Liver (tissue), 9 donors: ENCODE measurements around the gene EEFSEC. TPM values are rescaled to one million over a fixed set of nuclear protein-coding genes. Genes with fewer than 3 reads are reported as not detected.

ENCODE experiments used
- DNase-seq: peaks from one replicate; pipeline ENCODE4 v3.0.0-alpha.2; 2017; ENCODE audit warnings: low spot score
- H3K27ac ChIP-seq, 2 donors: one replicate each; pipeline ENCODE4 v1.7.0; 2013; ENCODE audit warnings: inconsistent platforms in 2 of 2, low read length in 2 of 2, control low read depth in 1 of 2, low read depth in 1 of 2, mild to moderate bottlenecking in 1 of 2
- H3K27me3 ChIP-seq, 4 donors: one replicate each; pipeline versions ENCODE4 v1.6.1 to v1.7.0; 2013; ENCODE audit warnings: low read length in 3 of 4, inconsistent platforms in 1 of 4, mild to moderate bottlenecking in 1 of 4, moderate library complexity in 1 of 4; ENCODE audit not compliant: control insufficient read depth in 4 of 4, insufficient read depth in 4 of 4
- H3K36me3 ChIP-seq, 4 donors: one replicate each; pipeline versions ENCODE4 v1.6.1 to v1.7.0; 2013; ENCODE audit warnings: low read length in 3 of 4, mild to moderate bottlenecking in 3 of 4, low read depth in 1 of 4, moderate library complexity in 1 of 4; ENCODE audit not compliant: control insufficient read depth in 4 of 4, insufficient read depth in 3 of 4
- H3K4me1 ChIP-seq, 4 donors: one replicate each; pipeline versions ENCODE4 v1.6.1 to v1.7.0; 2013; ENCODE audit warnings: low read length in 3 of 4, mild to moderate bottlenecking in 3 of 4, moderate library complexity in 1 of 4; ENCODE audit not compliant: control insufficient read depth in 4 of 4, insufficient read depth in 4 of 4
- H3K4me3 ChIP-seq, 3 donors: one replicate each; pipeline versions ENCODE4 v1.6.1 to v1.7.0; 2013; ENCODE audit warnings: low read length in 3 of 3, control low read depth in 1 of 3, low read depth in 1 of 3, mild to moderate bottlenecking in 1 of 3
- H3K9ac ChIP-seq, 2 donors: one replicate each; pipeline ENCODE4 v1.7.0; 2013; ENCODE audit warnings: low read length in 2 of 2, mild to moderate bottlenecking in 2 of 2, moderate library complexity in 2 of 2, control low read depth in 1 of 2, low read depth in 1 of 2
- H3K9me3 ChIP-seq, 4 donors: one replicate each; pipeline versions ENCODE4 v1.6.1 to v1.7.0; 2013; ENCODE audit warnings: low read length in 3 of 4; ENCODE audit not compliant: control insufficient read depth in 4 of 4
- ATF3 ChIP-seq: IDR thresholded peaks from 2 replicates; pipeline ENCODE4 v1.6.1; 2016; ENCODE audit warnings: antibody characterized with exemption
- EGR1 ChIP-seq, 2 donors: IDR thresholded peaks; 2 replicates each; pipeline ENCODE4 v1.6.1; 2016 to 2018; ENCODE audit warnings: antibody characterized with exemption in 2 of 2, low read depth in 2 of 2
- FOXA1 ChIP-seq: IDR thresholded peaks from 2 replicates; pipeline ENCODE4 v1.6.1; 2016; ENCODE audit warnings: antibody characterized with exemption
- FOXA2 ChIP-seq: IDR thresholded peaks from 2 replicates; pipeline ENCODE4 v1.6.1; 2016; ENCODE audit warnings: antibody characterized with exemption
- GABPA ChIP-seq, 2 donors: IDR thresholded peaks in 1 of 2; conservative IDR thresholded peaks in 1 of 2; 2 replicates each; pipeline ENCODE4 v1.6.1; 2016; ENCODE audit warnings: antibody characterized with exemption in 2 of 2, mild to moderate bottlenecking in 1 of 2, moderate library complexity in 1 of 2
- HNF4A ChIP-seq, 2 donors: conservative IDR thresholded peaks; 2 replicates each; pipeline ENCODE4 v1.6.1; 2016; ENCODE audit warnings: antibody characterized with exemption in 2 of 2, mild to moderate bottlenecking in 2 of 2
- HNF4G ChIP-seq: IDR thresholded peaks from 2 replicates; pipeline ENCODE4 v1.6.1; 2016; ENCODE audit warnings: antibody characterized with exemption
- JUND ChIP-seq, 2 donors: IDR thresholded peaks; 2 replicates each; pipeline ENCODE4 v1.6.1; 2016; ENCODE audit warnings: antibody characterized with exemption in 2 of 2
- NR2F2 ChIP-seq: IDR thresholded peaks from 2 replicates; pipeline ENCODE4 v1.6.1; 2016; ENCODE audit warnings: antibody characterized with exemption
- RAD21 ChIP-seq, 2 donors: IDR thresholded peaks; 2 replicates each; pipeline ENCODE4 v1.6.1; 2016; ENCODE audit warnings: antibody characterized with exemption in 2 of 2, mild to moderate bottlenecking in 2 of 2
- RXRA ChIP-seq, 2 donors: IDR thresholded peaks; 2 replicates each; pipeline ENCODE4 v1.6.1; 2017 to 2018; ENCODE audit warnings: antibody characterized with exemption in 2 of 2, mild to moderate bottlenecking in 1 of 2
- SP1 ChIP-seq: IDR thresholded peaks from 2 replicates; pipeline ENCODE4 v1.6.1; 2018; ENCODE audit warnings: antibody characterized with exemption, mild to moderate bottlenecking
- TAF1 ChIP-seq: conservative IDR thresholded peaks from 2 replicates; pipeline ENCODE4 v1.6.1; 2016; ENCODE audit warnings: antibody characterized with exemption, mild to moderate bottlenecking
- ZBTB33 ChIP-seq: IDR thresholded peaks from 2 replicates; pipeline ENCODE4 v1.6.1; 2016; ENCODE audit warnings: antibody characterized with exemption
- WGBS: extraction: QIAGEN DNeasy Blood & Tissue Kit; methylation state at CpG from one replicate; pipeline ENCODE4 v1.1.7; 2013; 5-methylcytosine and 5-hydroxymethylcytosine counted together
- polyA plus RNA-seq, 2 donors: library from polyadenylated mRNA; stranded (reverse) in 1 of 2; unstranded in 1 of 2; fragments of 200-250 nt in 1 of 2; fragments of >200 nt in 1 of 2; fragmentation: Nextera tagmentation in 1 of 2; extraction: Ambion mirVana in 1 of 2; gene quantifications; one replicate each; pipeline versions ENCODE4 v1.2.1 to v1.2.3, GENCODE V29; 2013 to 2015
- total RNA-seq, 2 donors: library from RNA; depleted of rRNA; stranded (reverse); fragments of >200 nt; gene quantifications; one replicate each; pipeline ENCODE4 v1.2.3, GENCODE V29; 2014
- TF ChIP-seq, protein P1 (sequence below): fragments of 150-350 bp; IDR thresholded peaks from 2 replicates; pipeline ENCODE4 v1.5.1; 2017; ENCODE audit warnings: improper control_type of control experiment, low read depth, low read length; ENCODE audit not compliant: missing input control
- TF ChIP-seq, protein P2 (sequence below): IDR thresholded peaks from 2 replicates; pipeline ENCODE4 v1.6.1; 2016; ENCODE audit warnings: antibody characterized with exemption
- TF ChIP-seq, protein P3 (sequence below): IDR thresholded peaks from 2 replicates; pipeline ENCODE4 v1.6.1; 2016; ENCODE audit warnings: antibody characterized with exemption, mild to moderate bottlenecking
- donor health status: healthy.
- donor health status: healthy.
- donor health status: healthy.
- donor health status: healthy.
- donor health status: healthy.

Gene EEFSEC
- total and polyA plus RNA-seq, 4 donors: 8.4 to 13.1 (median 10.7) TPM

DNA sequence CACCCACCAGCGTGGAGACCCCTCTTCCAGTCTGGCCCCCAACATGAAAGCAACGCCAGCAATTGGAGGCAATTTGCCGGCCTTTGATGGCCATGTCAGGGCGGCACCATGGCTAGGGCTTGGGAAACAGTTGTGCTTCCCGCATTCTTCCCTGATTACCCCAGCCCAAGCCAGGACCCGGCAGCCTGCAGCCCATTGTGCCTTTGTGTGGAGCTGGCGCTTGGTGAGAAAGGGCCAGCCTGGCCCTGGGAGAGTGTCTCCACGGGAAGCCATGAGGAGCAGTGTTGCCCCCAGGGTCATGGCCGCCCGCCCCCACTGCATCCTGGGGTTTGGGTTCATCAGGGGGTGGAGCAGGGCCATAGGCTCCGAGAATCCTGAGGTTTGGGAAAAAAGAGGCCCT lies 247.4 kb downstream of the EEFSEC start:
- TF ChIP-seq FOXA2: no peak
- no peak for TF ChIP-seq RAD21 (IDR thresholded peaks at IDR 0.05)
- no peak for TF ChIP-seq JUND (IDR thresholded peaks at IDR 0.05)
- TF ChIP-seq, protein P1, sequence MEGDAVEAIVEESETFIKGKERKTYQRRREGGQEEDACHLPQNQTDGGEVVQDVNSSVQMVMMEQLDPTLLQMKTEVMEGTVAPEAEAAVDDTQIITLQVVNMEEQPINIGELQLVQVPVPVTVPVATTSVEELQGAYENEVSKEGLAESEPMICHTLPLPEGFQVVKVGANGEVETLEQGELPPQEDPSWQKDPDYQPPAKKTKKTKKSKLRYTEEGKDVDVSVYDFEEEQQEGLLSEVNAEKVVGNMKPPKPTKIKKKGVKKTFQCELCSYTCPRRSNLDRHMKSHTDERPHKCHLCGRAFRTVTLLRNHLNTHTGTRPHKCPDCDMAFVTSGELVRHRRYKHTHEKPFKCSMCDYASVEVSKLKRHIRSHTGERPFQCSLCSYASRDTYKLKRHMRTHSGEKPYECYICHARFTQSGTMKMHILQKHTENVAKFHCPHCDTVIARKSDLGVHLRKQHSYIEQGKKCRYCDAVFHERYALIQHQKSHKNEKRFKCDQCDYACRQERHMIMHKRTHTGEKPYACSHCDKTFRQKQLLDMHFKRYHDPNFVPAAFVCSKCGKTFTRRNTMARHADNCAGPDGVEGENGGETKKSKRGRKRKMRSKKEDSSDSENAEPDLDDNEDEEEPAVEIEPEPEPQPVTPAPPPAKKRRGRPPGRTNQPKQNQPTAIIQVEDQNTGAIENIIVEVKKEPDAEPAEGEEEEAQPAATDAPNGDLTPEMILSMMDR: no peak
- no peak for TF ChIP-seq FOXA1
- TF ChIP-seq RXRA (IDR thresholded peaks at IDR 0.05): no peak
- no peak for TF ChIP-seq HNF4G
- TF ChIP-seq HNF4A (conservative IDR thresholded peaks at IDR 0.05): no peak
- Histone ChIP-seq H3K27ac (no peak overlapping the region), H3K4me3 (no peak overlapping the region), H3K9ac (no peak overlapping the region), H3K4me1 (no peaks in the 10 kb centered on the region), H3K36me3 (no peaks in the 10 kb centered on the region), H3K27me3 (no peaks in the 10 kb centered on the region), H3K9me3 (no peaks in the 10 kb centered on the region)
- WGBS: 96% methylated on average over 11 of the region's 11 CpGs
- no peak for DNase-seq

DNA sequence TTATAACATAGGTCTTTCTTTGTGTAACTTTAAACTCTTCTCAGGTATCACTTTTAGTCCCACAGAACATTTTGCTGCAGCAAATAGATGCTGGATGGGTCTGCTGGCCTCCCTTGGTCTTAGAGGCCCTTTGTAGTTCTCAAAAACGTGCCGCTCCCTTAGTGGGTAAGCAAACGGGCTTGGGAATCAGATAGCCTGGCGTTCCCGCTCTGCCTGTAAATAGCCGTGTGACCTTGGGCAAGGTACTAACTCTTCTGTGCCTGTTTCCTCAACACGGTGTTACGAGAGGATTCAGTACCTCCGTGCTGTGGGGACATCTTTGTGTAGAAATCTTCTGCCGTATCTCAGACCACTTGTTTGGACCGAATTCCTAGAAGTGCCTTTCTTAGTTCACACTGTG lies 249.0 kb downstream of the EEFSEC start:
- no peaks in the 10 kb centered on the region for H3K27me3 ChIP-seq
- no peaks in the 10 kb centered on the region for H3K9me3 ChIP-seq
- no peak overlapping the region for H3K4me3 ChIP-seq
- 87% methylated on average over 11 of the region's 11 CpGs for WGBS
- no peaks in the 10 kb centered on the region for H3K4me1 ChIP-seq
- no peak overlapping the region for H3K27ac ChIP-seq
- no peak overlapping the region for H3K9ac ChIP-seq
- DNase-seq: no peak
- H3K36me3 ChIP-seq: no peaks in the 10 kb centered on the region
- TF ChIP-seq FOXA1 (no peak), SP1 (no peak), RAD21 (IDR thresholded peaks at IDR 0.05) (no peak), ATF3 (no peak), HNF4A (conservative IDR thresholded peaks at IDR 0.05) (no peak)

DNA sequence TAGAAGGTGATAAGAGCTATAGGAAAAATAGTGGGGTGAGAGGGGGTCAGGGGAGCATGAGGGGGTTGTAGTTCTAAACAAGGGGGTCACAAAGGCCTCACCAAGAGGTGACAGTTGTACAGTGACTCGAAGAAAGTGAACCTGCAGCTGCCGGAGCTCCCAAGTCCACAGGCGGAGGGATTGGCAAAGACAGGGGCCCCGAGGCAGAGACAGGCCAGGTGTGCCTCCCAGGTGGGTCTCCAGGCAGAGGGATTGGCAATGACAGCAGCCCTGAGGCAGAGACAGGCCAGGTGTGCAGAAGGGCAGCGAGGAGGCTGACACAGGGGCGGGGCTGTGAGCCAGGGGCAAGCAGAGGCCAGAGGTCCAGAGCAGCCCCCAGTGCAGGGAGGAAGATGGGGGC lies 249.7 kb downstream of the EEFSEC start:
- no peaks in the 10 kb centered on the region for H3K27me3 ChIP-seq
- H3K9ac ChIP-seq: no peak overlapping the region
- H3K4me3 ChIP-seq: no peak overlapping the region
- no peak overlapping the region for H3K27ac ChIP-seq
- H3K4me1 ChIP-seq: no peaks in the 10 kb centered on the region
- WGBS: 94% methylated on average over 6 of the region's 6 CpGs
- H3K9me3 ChIP-seq: no peaks in the 10 kb centered on the region
- TF ChIP-seq HNF4G: no peak
- TF ChIP-seq NR2F2: no peak
- no peak for TF ChIP-seq SP1
- TF ChIP-seq RXRA (IDR thresholded peaks at IDR 0.05): no peak
- TF ChIP-seq ATF3: no peak
- TF ChIP-seq FOXA1: no peak
- no peak for TF ChIP-seq JUND (IDR thresholded peaks at IDR 0.05)
- TF ChIP-seq GABPA (IDR thresholded peaks at IDR 0.05 in 1 of 2, conservative IDR thresholded peaks at IDR 0.05 in 1 of 2): no peak
- TF ChIP-seq TAF1: no peak
- no peak for TF ChIP-seq EGR1 (IDR thresholded peaks at IDR 0.05; ENCODE audit: low read depth in 2 of 2)
- no peak for TF ChIP-seq ZBTB33
- no peak for TF ChIP-seq HNF4A (conservative IDR thresholded peaks at IDR 0.05)
- TF ChIP-seq, protein P2, sequence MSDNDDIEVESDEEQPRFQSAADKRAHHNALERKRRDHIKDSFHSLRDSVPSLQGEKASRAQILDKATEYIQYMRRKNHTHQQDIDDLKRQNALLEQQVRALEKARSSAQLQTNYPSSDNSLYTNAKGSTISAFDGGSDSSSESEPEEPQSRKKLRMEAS: no peak
- TF ChIP-seq, protein P3, sequence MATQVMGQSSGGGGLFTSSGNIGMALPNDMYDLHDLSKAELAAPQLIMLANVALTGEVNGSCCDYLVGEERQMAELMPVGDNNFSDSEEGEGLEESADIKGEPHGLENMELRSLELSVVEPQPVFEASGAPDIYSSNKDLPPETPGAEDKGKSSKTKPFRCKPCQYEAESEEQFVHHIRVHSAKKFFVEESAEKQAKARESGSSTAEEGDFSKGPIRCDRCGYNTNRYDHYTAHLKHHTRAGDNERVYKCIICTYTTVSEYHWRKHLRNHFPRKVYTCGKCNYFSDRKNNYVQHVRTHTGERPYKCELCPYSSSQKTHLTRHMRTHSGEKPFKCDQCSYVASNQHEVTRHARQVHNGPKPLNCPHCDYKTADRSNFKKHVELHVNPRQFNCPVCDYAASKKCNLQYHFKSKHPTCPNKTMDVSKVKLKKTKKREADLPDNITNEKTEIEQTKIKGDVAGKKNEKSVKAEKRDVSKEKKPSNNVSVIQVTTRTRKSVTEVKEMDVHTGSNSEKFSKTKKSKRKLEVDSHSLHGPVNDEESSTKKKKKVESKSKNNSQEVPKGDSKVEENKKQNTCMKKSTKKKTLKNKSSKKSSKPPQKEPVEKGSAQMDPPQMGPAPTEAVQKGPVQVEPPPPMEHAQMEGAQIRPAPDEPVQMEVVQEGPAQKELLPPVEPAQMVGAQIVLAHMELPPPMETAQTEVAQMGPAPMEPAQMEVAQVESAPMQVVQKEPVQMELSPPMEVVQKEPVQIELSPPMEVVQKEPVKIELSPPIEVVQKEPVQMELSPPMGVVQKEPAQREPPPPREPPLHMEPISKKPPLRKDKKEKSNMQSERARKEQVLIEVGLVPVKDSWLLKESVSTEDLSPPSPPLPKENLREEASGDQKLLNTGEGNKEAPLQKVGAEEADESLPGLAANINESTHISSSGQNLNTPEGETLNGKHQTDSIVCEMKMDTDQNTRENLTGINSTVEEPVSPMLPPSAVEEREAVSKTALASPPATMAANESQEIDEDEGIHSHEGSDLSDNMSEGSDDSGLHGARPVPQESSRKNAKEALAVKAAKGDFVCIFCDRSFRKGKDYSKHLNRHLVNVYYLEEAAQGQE: no peak
- TF ChIP-seq RAD21 (IDR thresholded peaks at IDR 0.05): no peak
- no peaks in the 10 kb centered on the region for H3K36me3 ChIP-seq
- no peak for DNase-seq
